H9 (cell line): ENCODE results near the gene ITGBL1. TPM values are rescaled to one million over a fixed set of nuclear protein-coding genes. Genes with fewer than 3 reads are reported as not detected.

Experiments used
- DNase-seq: peaks from one replicate; pipeline ENCODE4 v3.0.0-alpha.2; 2017
- H2AFZ ChIP-seq: one replicate; pipeline ENCODE4 v1.6.1; 2013; ENCODE audit warnings: mild to moderate bottlenecking, low read length, control low read depth, moderate library complexity
- H2AK5ac ChIP-seq: 2 replicates; pipeline ENCODE4 v1.6.1; 2013; ENCODE audit warnings: low read length, control low read depth, mixed read lengths; ENCODE audit not compliant: insufficient read length
- H2BK120ac ChIP-seq: one replicate; pipeline ENCODE4 v1.6.1; 2013; ENCODE audit warnings: low read depth, mild to moderate bottlenecking, low read length, control low read depth, inconsistent platforms; ENCODE audit not compliant: poor library complexity, severe bottlenecking
- H2BK12ac ChIP-seq: 2 replicates; pipeline ENCODE4 v1.6.1; 2013; ENCODE audit warnings: low read length, control low read depth, mixed read lengths, low read depth; ENCODE audit not compliant: insufficient read length
- H2BK15ac ChIP-seq: 2 replicates; pipeline ENCODE4 v1.6.1; 2013; ENCODE audit warnings: low read depth, low read length, control low read depth
- H2BK20ac ChIP-seq: one replicate; pipeline ENCODE4 v1.6.1; 2013; ENCODE audit warnings: low read depth, mild to moderate bottlenecking, low read length, control low read depth, inconsistent platforms; ENCODE audit not compliant: poor library complexity, severe bottlenecking
- H2BK5ac ChIP-seq: 2 replicates; pipeline ENCODE4 v1.6.1; 2013; ENCODE audit warnings: low read length, control low read depth, mixed read lengths; ENCODE audit not compliant: insufficient read length
- H3K14ac ChIP-seq: 2 replicates; pipeline ENCODE4 v1.6.1; 2013; ENCODE audit warnings: low read length, control low read depth; ENCODE audit not compliant: insufficient read depth
- H3K18ac ChIP-seq: 2 replicates; pipeline ENCODE4 v1.6.1; 2013; ENCODE audit warnings: low read depth, mild to moderate bottlenecking, mixed read lengths, low read length, control low read depth; ENCODE audit not compliant: insufficient read length
- H3K23ac ChIP-seq: 2 replicates; pipeline ENCODE4 v1.6.1; 2013; ENCODE audit warnings: low read length, control low read depth, mixed read lengths, low read depth; ENCODE audit not compliant: insufficient read length
- H3K23me2 ChIP-seq: 2 replicates; pipeline ENCODE4 v1.6.1; 2013; ENCODE audit warnings: low read depth, mild to moderate bottlenecking, mixed read lengths, low read length, control low read depth; ENCODE audit not compliant: insufficient read length, poor library complexity, severe bottlenecking
- H3K27ac ChIP-seq: 2 replicates; pipeline ENCODE4 v1.5.1; 2013; ENCODE audit warnings: low read length, control low read depth, mixed read lengths, low read depth; ENCODE audit not compliant: insufficient read length
- H3K27me3 ChIP-seq: 2 replicates; pipeline ENCODE4 v1.6.1; 2013; ENCODE audit warnings: low read length, control low read depth, inconsistent platforms; ENCODE audit not compliant: insufficient read depth
- H3K4ac ChIP-seq: 2 replicates; pipeline ENCODE4 v1.6.1; 2013; ENCODE audit warnings: low read depth, mild to moderate bottlenecking, control low read depth, inconsistent platforms, low read length, moderate library complexity
- H3K4me1 ChIP-seq: 2 replicates; pipeline ENCODE4 v1.6.1; 2013; ENCODE audit warnings: low read length, control low read depth, inconsistent platforms; ENCODE audit not compliant: insufficient read depth
- H3K4me2 ChIP-seq: 2 replicates; pipeline ENCODE4 v1.6.1; 2013; ENCODE audit warnings: low read length, control low read depth, mixed read lengths; ENCODE audit not compliant: insufficient read length, insufficient read depth
- H3K56ac ChIP-seq: 2 replicates; pipeline ENCODE4 v1.6.1; 2013; ENCODE audit warnings: low read depth, mild to moderate bottlenecking, mixed read lengths, low read length, control low read depth; ENCODE audit not compliant: insufficient read length
- H3K79me1 ChIP-seq: 2 replicates; pipeline ENCODE4 v1.6.1; 2013; ENCODE audit warnings: low read depth, mild to moderate bottlenecking, moderate library complexity, low read length, control low read depth, inconsistent platforms; ENCODE audit not compliant: insufficient read depth, poor library complexity, severe bottlenecking
- H3K79me2 ChIP-seq: 2 replicates; pipeline ENCODE4 v1.6.1; 2013; ENCODE audit warnings: low read length, control low read depth, inconsistent platforms; ENCODE audit not compliant: insufficient read depth
- H3K9ac ChIP-seq: 2 replicates; pipeline ENCODE4 v1.6.1; 2013; ENCODE audit warnings: low read length, control low read depth, mixed read lengths; ENCODE audit not compliant: insufficient read length; ENCODE audit errors: extremely low read depth
- H3K9me3 ChIP-seq: one replicate; pipeline ENCODE4 v1.6.1; 2013; ENCODE audit warnings: low read depth, low read length, inconsistent platforms; ENCODE audit not compliant: control insufficient read depth
- H3T11ph ChIP-seq: one replicate; pipeline ENCODE4 v1.6.1; 2013; ENCODE audit warnings: mild to moderate bottlenecking, low read length, control low read depth, inconsistent platforms
- H4K20me1 ChIP-seq: one replicate; pipeline ENCODE4 v1.6.1; 2013; ENCODE audit not compliant: control insufficient read depth, insufficient read length, insufficient read depth
- H4K5ac ChIP-seq: 2 replicates; pipeline ENCODE4 v1.6.1; 2013; ENCODE audit warnings: low read depth, mild to moderate bottlenecking, mixed read lengths, low read length, control low read depth; ENCODE audit not compliant: insufficient read length
- H4K8ac ChIP-seq: replicated peaks from 2 replicates; pipeline ENCODE4 v1.6.1; 2013; ENCODE audit warnings: low read length, control low read depth, mixed read lengths, low read depth; ENCODE audit not compliant: insufficient read length
- H4K91ac ChIP-seq: 2 replicates; pipeline ENCODE4 v1.6.1; 2013; ENCODE audit warnings: low read depth, mild to moderate bottlenecking, moderate library complexity, mixed read lengths, low read length, control low read depth; ENCODE audit not compliant: insufficient read length
- H3K27ac Mint-ChIP-seq, 3 experiments: 2 replicates in 2 of 3; 3 replicates in 1 of 3; pipeline ENCODE4 v1.8.0; 2020 to 2021; ENCODE audit warnings: mixed read lengths in 3 of 3, mild to moderate bottlenecking in 1 of 3, moderate library complexity in 1 of 3
- H3K27me3 Mint-ChIP-seq: 2 replicates; pipeline ENCODE4 v1.8.0; 2021; ENCODE audit warnings: low read depth, mild to moderate bottlenecking, moderate library complexity, mixed read lengths
- H3K36me3 Mint-ChIP-seq, 3 experiments: 2 replicates in 2 of 3; 3 replicates in 1 of 3; pipeline ENCODE4 v1.8.0; 2020 to 2021; ENCODE audit warnings: low read depth in 3 of 3, mixed read lengths in 3 of 3; ENCODE audit not compliant: insufficient read depth in 1 of 3
- H3K4me1 Mint-ChIP-seq, 2 experiments: 2 replicates each; pipeline ENCODE4 v1.8.0; 2020; ENCODE audit warnings: mixed read lengths in 2 of 2
- H3K4me3 Mint-ChIP-seq, 2 experiments: 2 replicates in 1 of 2; 3 replicates in 1 of 2; pipeline ENCODE4 v1.8.0; 2020 to 2021; ENCODE audit warnings: mild to moderate bottlenecking in 2 of 2, mixed read lengths in 2 of 2, moderate library complexity in 1 of 2
- H3K9me3 Mint-ChIP-seq, 2 experiments: 2 replicates in 1 of 2; 3 replicates in 1 of 2; pipeline ENCODE4 v1.8.0; 2020; ENCODE audit warnings: mild to moderate bottlenecking in 2 of 2, mixed read lengths in 2 of 2, moderate library complexity in 1 of 2
- WGBS: extraction: QIAGEN DNeasy Blood & Tissue Kit; methylation state at CpG from one replicate; pipeline ENCODE4 v1.1.7; 2013; ENCODE audit warnings: missing lambda C conversion rate, low lambda C conversion rate, mixed read lengths; ENCODE audit not compliant: insufficient read length; ENCODE audit errors: extremely low coverage; 5-methylcytosine and 5-hydroxymethylcytosine counted together
- total RNA-seq: library from RNA; stranded (reverse); gene quantifications from 2 replicates; pipeline ENCODE4 v1.2.1, GENCODE V29; 2021
- TF ChIP-seq, protein P1 (sequence below): fragments of 200-600 bp; sonication (generic); conservative IDR thresholded peaks from 3 replicates; pipeline ENCODE4 v1.8.0; 2021; ENCODE audit warnings: antibody characterized with exemption, mild to moderate bottlenecking

The ITGBL1 gene
- total RNA-seq, 1 experiment from 2014 or later: not detected

DNA sequence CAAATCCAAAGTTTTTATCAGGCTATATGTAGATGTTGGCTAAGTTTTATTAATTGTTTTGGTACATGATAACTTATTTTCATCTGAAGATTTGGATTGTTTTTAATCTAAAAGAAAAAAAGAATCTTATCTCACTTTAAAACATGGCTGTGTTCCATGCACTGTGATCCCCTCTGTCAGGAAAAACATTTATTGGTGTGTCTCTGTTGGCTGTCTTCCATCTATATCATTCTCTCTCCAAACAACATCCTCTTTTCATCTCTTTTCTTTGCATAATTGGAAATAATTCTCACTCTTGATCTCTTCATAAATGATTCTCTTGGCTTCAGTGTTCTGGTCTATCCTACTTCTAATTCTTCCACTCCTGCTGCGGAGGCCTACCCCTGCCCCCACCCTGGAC is 40.4 kb upstream of the ITGBL1 start:
- H3K14ac ChIP-seq: no peak overlapping the region
- no peaks in the 10 kb centered on the region for H3K9me3 ChIP-seq
- TF ChIP-seq, protein P1, sequence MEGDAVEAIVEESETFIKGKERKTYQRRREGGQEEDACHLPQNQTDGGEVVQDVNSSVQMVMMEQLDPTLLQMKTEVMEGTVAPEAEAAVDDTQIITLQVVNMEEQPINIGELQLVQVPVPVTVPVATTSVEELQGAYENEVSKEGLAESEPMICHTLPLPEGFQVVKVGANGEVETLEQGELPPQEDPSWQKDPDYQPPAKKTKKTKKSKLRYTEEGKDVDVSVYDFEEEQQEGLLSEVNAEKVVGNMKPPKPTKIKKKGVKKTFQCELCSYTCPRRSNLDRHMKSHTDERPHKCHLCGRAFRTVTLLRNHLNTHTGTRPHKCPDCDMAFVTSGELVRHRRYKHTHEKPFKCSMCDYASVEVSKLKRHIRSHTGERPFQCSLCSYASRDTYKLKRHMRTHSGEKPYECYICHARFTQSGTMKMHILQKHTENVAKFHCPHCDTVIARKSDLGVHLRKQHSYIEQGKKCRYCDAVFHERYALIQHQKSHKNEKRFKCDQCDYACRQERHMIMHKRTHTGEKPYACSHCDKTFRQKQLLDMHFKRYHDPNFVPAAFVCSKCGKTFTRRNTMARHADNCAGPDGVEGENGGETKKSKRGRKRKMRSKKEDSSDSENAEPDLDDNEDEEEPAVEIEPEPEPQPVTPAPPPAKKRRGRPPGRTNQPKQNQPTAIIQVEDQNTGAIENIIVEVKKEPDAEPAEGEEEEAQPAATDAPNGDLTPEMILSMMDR: no peak
- no peak overlapping the region for H4K91ac ChIP-seq
- no peaks in the 10 kb centered on the region for H3K4me1 ChIP-seq
- peaks cover 23% of the 10 kb centered on the region for H3K27me3 Mint-ChIP-seq
- H3K56ac ChIP-seq: no peak overlapping the region
- no peak overlapping the region for H2AFZ ChIP-seq
- H3K23me2 ChIP-seq: peaks cover 9% of the 10 kb centered on the region
- no peak overlapping the region for H3K4me3 Mint-ChIP-seq
- no peak overlapping the region for H2BK5ac ChIP-seq
- no peaks in the 10 kb centered on the region for H3K9me3 Mint-ChIP-seq
- H3K36me3 Mint-ChIP-seq: no peaks in the 10 kb centered on the region; a peak in 1 of 7 replicates
- no peak overlapping the region for H3T11ph ChIP-seq
- no peak overlapping the region for H4K8ac ChIP-seq
- no peak overlapping the region for H3K9ac ChIP-seq
- no CpG with 5 or more reads among the region's 1 CpG for WGBS
- no peak overlapping the region for H2BK20ac ChIP-seq
- no peak overlapping the region for H3K27ac Mint-ChIP-seq
- peaks cover 6% of the 10 kb centered on the region; the same call in 1 of the 2 replicates for H3K27me3 ChIP-seq
- H3K79me1 ChIP-seq: no peaks in the 10 kb centered on the region
- no peak for DNase-seq
- H4K20me1 ChIP-seq: no peaks in the 10 kb centered on the region
- no peak overlapping the region for H2BK15ac ChIP-seq
- H4K5ac ChIP-seq: no peak overlapping the region
- no peak overlapping the region for H3K23ac ChIP-seq
- no peaks in the 10 kb centered on the region for H3K79me2 ChIP-seq
- no peak overlapping the region for H3K4me2 ChIP-seq
- no peak overlapping the region for H3K18ac ChIP-seq
- H3K4me1 Mint-ChIP-seq: peaks cover 0 to 7% of the 10 kb centered on the region in 2 experiments; a peak in 1 of 4 replicates
- no peak overlapping the region for H3K4ac ChIP-seq
- H2BK12ac ChIP-seq: no peak overlapping the region
- H2AK5ac ChIP-seq: no peak overlapping the region
- no peak overlapping the region for H2BK120ac ChIP-seq
- H3K27ac ChIP-seq: no peak overlapping the region
